NB4 (cell line): Measurements from ENCODE around the gene KHDRBS1.

Experiments
- DNase-seq: peaks from one replicate; pipeline ENCODE4 v3.0.0; 2010; ENCODE audit warnings: low read depth
- H3K4me3 ChIP-seq: one replicate; pipeline ENCODE4 v1.5.1; 2011; ENCODE audit warnings: mild to moderate bottlenecking, low read depth, low read length, moderate library complexity
- CTCF ChIP-seq: IDR thresholded peaks from one replicate; pipeline ENCODE4 v1.5.1; 2012; ENCODE audit warnings: low read depth, low read length
- MAX ChIP-seq: IDR thresholded peaks from 2 replicates; pipeline ENCODE4 v1.6.1; 2011; ENCODE audit warnings: low read depth, low read length
- MYC ChIP-seq: IDR thresholded peaks from 2 replicates; pipeline ENCODE4 v1.6.1; 2011; ENCODE audit warnings: low read depth, low read length
- POLR2A ChIP-seq: IDR thresholded peaks from 2 replicates; pipeline ENCODE4 v1.6.1; 2011; ENCODE audit warnings: mild to moderate bottlenecking; ENCODE audit not compliant: insufficient read length; ENCODE audit errors: extremely low read depth

The KHDRBS1 gene

GRCh38 chr1:31980835-31981455 lies 32.7 kb upstream of the KHDRBS1 start:
- DNase-seq, result no peak
- no peak overlapping the region for H3K4me3 ChIP-seq
- no peak for TF ChIP-seq MYC
- TF ChIP-seq POLR2A, result no peak
- no peak for TF ChIP-seq CTCF
- TF ChIP-seq MAX, result no peak

- H3K4me3 ChIP-seq, result no peak overlapping the region
- DNase-seq, result no peak
- no peak for TF ChIP-seq MYC
- TF ChIP-seq CTCF, result no peak
- TF ChIP-seq MAX, result no peak
- TF ChIP-seq POLR2A, result no peak
Observed at GRCh38 chr1:31981456-31981839, 32.2 kb upstream of the KHDRBS1 start.

GRCh38 chr1:31981972-31982371 lies 31.7 kb upstream of the KHDRBS1 start:
- H3K4me3 ChIP-seq, result no peak overlapping the region
- TF ChIP-seq POLR2A, result no peak
- no peak for TF ChIP-seq MYC
- TF ChIP-seq MAX, result no peak
- no peak for TF ChIP-seq CTCF
- no peak for DNase-seq

GRCh38 chr1:31984419-31985347 lies 29.0 kb upstream of the KHDRBS1 start:
- no peak for TF ChIP-seq POLR2A
- TF ChIP-seq CTCF, result no peak
- TF ChIP-seq MAX, result no peak
- TF ChIP-seq MYC, result no peak
- H3K4me3 ChIP-seq, result no peak overlapping the region
- DNase-seq, result no peak

- DNase-seq, result no peak
- H3K4me3 ChIP-seq, result no peak overlapping the region
Observed at GRCh38 chr1:31985430-31985829, 28.2 kb upstream of the KHDRBS1 start.

More at GRCh38 chr1:31985430-31985829, 28.2 kb upstream of the KHDRBS1 start:
- TF ChIP-seq CTCF (no peak), MYC (no peak), MAX (no peak), POLR2A (no peak)
